Muscle layer of colon (tissue), 2 donors: ENCODE results near the gene OOSP1.
"Not testable (repeated sequence)": the region's sequence is repeated elsewhere in the genome, so short reads cannot be mapped to it uniquely, and the experiment has no call there.

Experiments used
- H3K27ac ChIP-seq: one replicate; pipeline ENCODE4 v1.7.0; 2013; ENCODE audit warnings: low read depth, mild to moderate bottlenecking, low read length, moderate library complexity
- H3K27me3 ChIP-seq, 2 donors: one replicate each; pipeline ENCODE4 v1.7.0; 2013; ENCODE audit warnings: low read length in 2 of 2, mild to moderate bottlenecking in 2 of 2; ENCODE audit not compliant: insufficient read depth in 2 of 2, control insufficient read depth in 1 of 2
- H3K36me3 ChIP-seq: one replicate; pipeline ENCODE4 v1.7.0; 2013; ENCODE audit warnings: mild to moderate bottlenecking, low read length; ENCODE audit not compliant: insufficient read depth
- H3K4me1 ChIP-seq: one replicate; pipeline ENCODE4 v1.7.0; 2013; ENCODE audit warnings: mild to moderate bottlenecking, low read length; ENCODE audit not compliant: insufficient read depth
- H3K4me3 ChIP-seq, 2 donors: one replicate each; pipeline ENCODE4 v1.7.0; 2013; ENCODE audit warnings: low read length in 2 of 2, low read depth in 1 of 2, mild to moderate bottlenecking in 1 of 2, moderate library complexity in 1 of 2
- H3K9ac ChIP-seq: one replicate; pipeline ENCODE4 v1.7.0; 2013; ENCODE audit warnings: low read length
- H3K9me3 ChIP-seq: one replicate; pipeline ENCODE4 v1.7.0; 2013; ENCODE audit warnings: mild to moderate bottlenecking, low read length
- donor health status: abdominal sarcoma.
- donor health status: Adenocarcinoma of cecum.

The OOSP1 gene

DNA sequence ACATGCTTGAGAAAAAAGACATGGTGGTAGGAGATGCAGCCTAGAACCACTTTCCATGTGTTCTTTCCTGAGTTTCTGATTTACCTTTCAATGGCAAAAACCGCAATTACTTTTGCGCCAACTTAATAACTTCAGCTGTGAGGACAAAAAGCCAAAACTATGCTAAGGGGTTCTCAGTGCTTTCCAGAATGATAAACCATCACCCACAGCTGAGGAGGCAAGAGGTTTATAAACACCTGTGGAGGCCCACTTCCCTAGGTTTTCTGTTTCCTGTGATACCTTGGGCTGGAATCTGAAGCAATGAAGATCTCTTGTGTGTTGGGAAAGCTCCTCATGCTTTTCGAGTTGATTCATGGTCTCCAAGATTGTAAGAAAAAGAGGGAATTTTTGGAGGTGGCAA is 25.5 kb downstream of the OOSP1 start, which contains the start of gene OOSP4A:
Gene OOSP4A (plus strand): TSS at position 301 of the 400 bp plus-strand sequence. CDS start 0 bp downstream, at position 301.
- Histone ChIP-seq H3K9me3 (no peaks in the 10 kb centered on the region), H3K4me3 (no peak within 1 kb of the TSS), H3K27ac (no peak within 1 kb of the TSS), H3K4me1 (no peaks in the 10 kb centered on the region), H3K27me3 (no peaks in the 10 kb centered on the region), H3K9ac (no peak within 1 kb of the TSS), H3K36me3 (no peaks in the 10 kb centered on the region)

DNA sequence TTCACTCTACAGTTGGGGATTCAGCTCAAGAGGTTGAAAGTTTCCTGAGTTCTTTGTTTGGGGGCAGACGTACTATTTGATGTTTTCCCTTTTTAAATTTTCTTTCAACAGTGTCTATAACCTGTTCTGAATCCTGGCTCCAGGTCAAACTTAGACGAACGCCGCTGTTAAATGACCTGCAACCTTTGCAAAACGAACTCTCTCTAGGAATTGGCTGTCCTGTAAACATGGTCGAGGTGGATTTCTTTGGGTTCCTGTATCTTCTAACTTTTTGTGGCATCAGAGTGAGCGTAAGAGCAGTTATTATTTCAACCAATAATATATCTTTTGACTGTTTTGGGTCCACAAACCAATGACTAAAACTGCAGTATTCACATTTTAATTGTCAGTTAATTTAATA is 27.2 kb downstream of the OOSP1 start:
- H3K4me1 ChIP-seq = no peaks in the 10 kb centered on the region
- H3K27ac ChIP-seq = no peak overlapping the region
- H3K9me3 ChIP-seq = no peaks in the 10 kb centered on the region
- H3K27me3 ChIP-seq = no peaks in the 10 kb centered on the region
- no peak overlapping the region for H3K9ac ChIP-seq
- no peak overlapping the region for H3K4me3 ChIP-seq
- no peaks in the 10 kb centered on the region for H3K36me3 ChIP-seq

- no peaks in the 10 kb centered on the region for H3K4me1 ChIP-seq
- no peak overlapping the region for H3K9ac ChIP-seq
- no peak overlapping the region for H3K4me3 ChIP-seq
- no peaks in the 10 kb centered on the region for H3K27me3 ChIP-seq
- H3K9me3 ChIP-seq = no peaks in the 10 kb centered on the region
- H3K36me3 ChIP-seq = no peaks in the 10 kb centered on the region
- H3K27ac ChIP-seq = no peak overlapping the region
Measured at GRCh38 chr11:59966201-59966600, 28.0 kb downstream of the OOSP1 start.

DNA sequence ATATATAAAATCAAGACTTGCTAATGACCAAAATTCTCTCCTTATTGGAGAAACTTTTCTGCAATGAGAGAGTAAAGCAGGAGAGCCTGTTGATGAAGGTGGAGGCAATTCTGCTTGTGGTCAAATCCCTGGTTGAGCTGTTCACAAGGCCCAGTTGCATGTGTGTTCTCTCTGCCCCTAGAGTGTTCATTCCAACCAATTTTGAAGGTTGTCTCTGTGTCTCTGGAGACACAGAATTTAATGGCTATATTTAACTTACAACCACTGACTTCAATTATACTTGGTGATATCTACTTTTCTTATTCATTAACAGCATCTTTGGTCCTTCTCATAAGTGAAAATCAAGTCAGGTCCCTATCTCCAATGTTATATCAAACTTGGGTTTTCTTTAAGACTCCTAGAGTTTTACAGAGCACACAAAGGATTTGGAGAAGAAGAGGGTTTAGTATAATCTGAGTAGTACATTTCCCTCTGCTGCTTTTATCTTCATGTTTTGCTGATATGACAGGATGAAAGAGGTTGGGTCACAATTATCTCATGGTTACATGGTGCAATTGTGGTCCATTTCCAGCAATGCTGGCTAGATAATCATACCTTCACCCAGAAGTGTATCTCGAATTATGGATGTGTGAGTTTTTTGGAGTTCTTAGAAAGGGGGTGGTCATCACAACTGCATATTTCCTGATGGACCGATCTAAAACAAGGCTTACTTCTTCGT is 29.6 kb downstream of the OOSP1 start:
- Histone ChIP-seq H3K9ac (no peak overlapping the region), H3K27me3 (no peaks in the 10 kb centered on the region), H3K4me1 (no peaks in the 10 kb centered on the region), H3K27ac (no peak overlapping the region), H3K36me3 (no peaks in the 10 kb centered on the region), H3K9me3 (no peaks in the 10 kb centered on the region), H3K4me3 (no peak overlapping the region)

DNA sequence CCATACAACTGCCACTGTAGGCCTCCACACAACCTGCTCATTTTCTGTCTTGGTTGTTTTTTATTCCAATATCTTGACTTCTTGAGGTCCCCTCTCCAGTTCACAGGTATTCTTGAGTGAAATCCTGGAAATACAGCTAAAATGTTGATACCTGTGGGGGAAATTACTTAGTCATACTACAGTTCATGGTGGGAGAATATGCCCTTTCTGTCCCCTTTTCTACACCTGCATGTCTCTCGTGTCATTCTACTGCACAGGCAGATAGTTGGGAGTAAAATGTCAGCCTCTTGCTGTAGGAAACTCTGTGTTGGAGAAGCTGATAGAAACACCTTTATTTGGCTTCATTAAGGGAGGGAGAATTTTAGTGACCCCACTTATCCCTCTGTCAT is 30.2 kb downstream of the OOSP1 start:
- Histone ChIP-seq H3K36me3 (no peaks in the 10 kb centered on the region), H3K9ac (no peak overlapping the region), H3K4me1 (no peaks in the 10 kb centered on the region), H3K9me3 (no peaks in the 10 kb centered on the region), H3K27ac (no peak overlapping the region), H3K4me3 (no peak overlapping the region), H3K27me3 (no peaks in the 10 kb centered on the region)

DNA sequence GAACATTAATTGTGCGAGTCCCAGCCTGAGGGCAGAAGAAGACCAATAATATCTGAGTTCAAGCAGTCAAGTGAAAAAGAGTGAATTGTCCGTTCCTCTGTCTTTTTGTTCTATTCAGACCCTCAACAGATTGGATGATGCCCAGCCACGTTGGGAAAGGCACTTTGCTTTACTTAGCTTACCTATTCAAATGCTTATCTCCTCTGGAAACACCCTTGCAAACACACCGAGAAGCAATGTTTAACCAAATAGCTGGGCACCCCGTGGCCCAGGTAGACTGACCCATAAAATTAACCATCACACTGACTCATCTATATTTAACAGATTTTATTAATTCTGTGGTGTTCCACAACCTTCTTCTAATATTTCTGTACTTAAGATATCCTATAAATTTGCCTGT is 34.9 kb downstream of the OOSP1 start:
- Histone ChIP-seq H3K9ac (no peak overlapping the region), H3K36me3 (no peaks in the 10 kb centered on the region), H3K4me3 (no peak overlapping the region), H3K9me3 (no peaks in the 10 kb centered on the region), H3K27me3 (no peaks in the 10 kb centered on the region), H3K27ac (no peak overlapping the region), H3K4me1 (no peaks in the 10 kb centered on the region)

- no peaks in the 10 kb centered on the region for H3K4me1 ChIP-seq
- H3K4me3 ChIP-seq = no peak overlapping the region
- no peaks in the 10 kb centered on the region for H3K27me3 ChIP-seq
- H3K36me3 ChIP-seq = no peaks in the 10 kb centered on the region
- no peaks in the 10 kb centered on the region for H3K9me3 ChIP-seq
- no peak overlapping the region for H3K9ac ChIP-seq
- no peak overlapping the region for H3K27ac ChIP-seq
Measured at GRCh38 chr11:59981106-59981770, 43.0 kb downstream of the OOSP1 start.

- H3K27me3 ChIP-seq, H3K27ac ChIP-seq, H3K36me3 ChIP-seq: not testable (repeated sequence)
Measured at GRCh38 chr11:59982037-59982436, 43.8 kb downstream of the OOSP1 start.

DNA sequence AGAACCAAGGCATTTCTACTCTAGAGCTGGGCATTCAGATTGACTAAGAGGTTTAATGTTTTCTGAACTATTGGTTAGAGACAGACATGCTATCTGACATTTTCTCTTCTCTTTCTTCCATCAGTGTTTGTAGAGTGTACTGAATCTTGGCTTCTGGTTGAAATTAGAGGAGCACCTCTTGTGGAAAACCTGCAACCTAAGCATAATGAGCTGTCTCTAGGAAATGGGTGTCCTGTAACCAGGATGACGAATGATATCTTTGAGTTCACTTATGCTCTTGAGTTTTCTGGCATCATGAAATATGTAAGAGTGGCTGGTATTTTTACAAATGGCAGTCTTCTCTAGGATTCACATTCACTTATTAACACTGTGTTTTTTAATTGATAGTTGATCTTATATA is 45.0 kb downstream of the OOSP1 start:
- Histone ChIP-seq H3K27me3 (no peaks in the 10 kb centered on the region), H3K27ac (no peak overlapping the region), H3K9ac (no peak overlapping the region), H3K4me1 (no peaks in the 10 kb centered on the region), H3K9me3 (no peaks in the 10 kb centered on the region), H3K36me3 (no peaks in the 10 kb centered on the region), H3K4me3 (no peak overlapping the region)

More at GRCh38 chr11:59982037-59982436, 43.8 kb downstream of the OOSP1 start:
- H3K4me1 ChIP-seq, H3K9ac ChIP-seq, H3K9me3 ChIP-seq, H3K4me3 ChIP-seq: not testable (repeated sequence)

DNA sequence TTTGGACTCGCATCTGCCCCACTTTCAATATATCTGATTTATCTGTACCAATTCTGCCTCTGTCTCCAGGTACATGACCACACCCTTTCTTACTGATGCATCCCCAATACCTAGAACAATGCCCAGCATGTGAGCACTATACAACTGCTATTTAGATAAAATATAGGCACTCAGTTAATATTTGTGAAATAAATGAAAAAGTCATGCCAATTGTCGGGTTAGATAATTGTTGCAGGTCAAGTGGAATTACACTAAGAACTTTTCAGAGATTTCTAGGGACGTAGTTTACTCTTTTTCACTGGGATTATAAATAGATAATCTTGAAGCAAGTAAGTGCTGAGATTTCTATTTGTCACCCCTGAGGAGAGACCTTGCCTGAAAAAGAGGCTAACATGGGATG is 46.1 kb downstream of the OOSP1 start:
- H3K27me3 ChIP-seq = no peaks in the 10 kb centered on the region
- H3K9ac ChIP-seq = no peak overlapping the region
- H3K9me3 ChIP-seq = no peaks in the 10 kb centered on the region
- no peak overlapping the region for H3K27ac ChIP-seq
- H3K36me3 ChIP-seq = no peaks in the 10 kb centered on the region
- H3K4me1 ChIP-seq = no peaks in the 10 kb centered on the region
- no peak overlapping the region for H3K4me3 ChIP-seq

- H3K36me3 ChIP-seq = no peaks in the 10 kb centered on the region
- no peaks in the 10 kb centered on the region for H3K27me3 ChIP-seq
- H3K27ac ChIP-seq = no peak overlapping the region
- no peaks in the 10 kb centered on the region for H3K9me3 ChIP-seq
- H3K4me3 ChIP-seq = no peak overlapping the region
- H3K9ac ChIP-seq = no peak overlapping the region
- no peaks in the 10 kb centered on the region for H3K4me1 ChIP-seq
Measured at GRCh38 chr11:59990421-59990820, 52.2 kb downstream of the OOSP1 start.

DNA sequence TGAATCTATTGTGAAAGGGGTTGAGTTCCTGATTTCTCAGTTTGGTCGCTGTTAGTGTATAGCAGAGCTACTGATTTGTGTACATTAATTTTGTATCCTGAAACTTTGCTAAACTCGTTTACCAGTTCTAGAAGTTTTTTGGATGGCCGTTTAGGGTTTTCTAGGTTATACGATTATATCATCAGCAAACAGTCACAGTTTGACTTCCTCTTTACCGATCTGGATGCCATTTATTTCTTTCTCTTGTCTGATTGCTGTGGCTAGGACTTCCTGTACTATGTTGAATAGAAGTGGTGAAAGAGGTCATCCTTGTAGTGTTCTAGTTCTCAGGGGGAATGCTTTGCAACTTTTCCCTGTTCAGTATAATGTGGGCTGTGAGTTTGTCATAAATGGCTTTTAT is 54.2 kb downstream of the OOSP1 start:
- no peaks in the 10 kb centered on the region for H3K36me3 ChIP-seq
- no peaks in the 10 kb centered on the region for H3K4me1 ChIP-seq
- H3K9me3 ChIP-seq = no peaks in the 10 kb centered on the region
- H3K27me3 ChIP-seq = no peaks in the 10 kb centered on the region
- H3K27ac ChIP-seq = no peak overlapping the region
- no peak overlapping the region for H3K9ac ChIP-seq
- H3K4me3 ChIP-seq = no peak overlapping the region
